Measurements from ENCODE around the gene AK2. TPM values are rescaled to one million over a fixed set of nuclear protein-coding genes. Genes with fewer than 3 reads are reported as not detected.

The AK2 gene
- total and polyA plus RNA-seq, 11 donors, result 101 to 292 (median 137) TPM

- ATAC-seq (no peak), DNase-seq (no peak)
- H3K4me3 ChIP-seq, result no peak overlapping the region
- H3K27ac ChIP-seq, result peak overlapping the region in 1 of 12 donors; percentile 56
- no peaks in the 10 kb centered on the region for H3K27me3 ChIP-seq
- H3K4me1 ChIP-seq, result peaks cover 8 to 37% (median 24%) of the 10 kb centered on the region in 12 donors
- peaks cover 0 to 77% (median 65%) of the 10 kb centered on the region in 9 donors for H3K36me3 ChIP-seq
- H3K9me3 ChIP-seq, result no peaks in the 10 kb centered on the region
- intact Hi-C loops (cut with DNase I), result loop anchor here in 1 of 10 donors (10.0 kb wide), 1 partner anchor 50 kb away; the partner anchor contains the start of gene RNF19B
- 81 to 92% (median 89%) methylated on average over 2 of the region's 2 CpGs for WGBS, 4 donors
- TF ChIP-seq, protein P1, sequence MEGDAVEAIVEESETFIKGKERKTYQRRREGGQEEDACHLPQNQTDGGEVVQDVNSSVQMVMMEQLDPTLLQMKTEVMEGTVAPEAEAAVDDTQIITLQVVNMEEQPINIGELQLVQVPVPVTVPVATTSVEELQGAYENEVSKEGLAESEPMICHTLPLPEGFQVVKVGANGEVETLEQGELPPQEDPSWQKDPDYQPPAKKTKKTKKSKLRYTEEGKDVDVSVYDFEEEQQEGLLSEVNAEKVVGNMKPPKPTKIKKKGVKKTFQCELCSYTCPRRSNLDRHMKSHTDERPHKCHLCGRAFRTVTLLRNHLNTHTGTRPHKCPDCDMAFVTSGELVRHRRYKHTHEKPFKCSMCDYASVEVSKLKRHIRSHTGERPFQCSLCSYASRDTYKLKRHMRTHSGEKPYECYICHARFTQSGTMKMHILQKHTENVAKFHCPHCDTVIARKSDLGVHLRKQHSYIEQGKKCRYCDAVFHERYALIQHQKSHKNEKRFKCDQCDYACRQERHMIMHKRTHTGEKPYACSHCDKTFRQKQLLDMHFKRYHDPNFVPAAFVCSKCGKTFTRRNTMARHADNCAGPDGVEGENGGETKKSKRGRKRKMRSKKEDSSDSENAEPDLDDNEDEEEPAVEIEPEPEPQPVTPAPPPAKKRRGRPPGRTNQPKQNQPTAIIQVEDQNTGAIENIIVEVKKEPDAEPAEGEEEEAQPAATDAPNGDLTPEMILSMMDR (IDR thresholded peaks at IDR 0.05), result no peak
- TF ChIP-seq POLR2A (IDR thresholded peaks at IDR 0.05), result no peak
Observed at GRCh38 chr1:33015216-33015615, 21.5 kb downstream of the AK2 start.

DNA sequence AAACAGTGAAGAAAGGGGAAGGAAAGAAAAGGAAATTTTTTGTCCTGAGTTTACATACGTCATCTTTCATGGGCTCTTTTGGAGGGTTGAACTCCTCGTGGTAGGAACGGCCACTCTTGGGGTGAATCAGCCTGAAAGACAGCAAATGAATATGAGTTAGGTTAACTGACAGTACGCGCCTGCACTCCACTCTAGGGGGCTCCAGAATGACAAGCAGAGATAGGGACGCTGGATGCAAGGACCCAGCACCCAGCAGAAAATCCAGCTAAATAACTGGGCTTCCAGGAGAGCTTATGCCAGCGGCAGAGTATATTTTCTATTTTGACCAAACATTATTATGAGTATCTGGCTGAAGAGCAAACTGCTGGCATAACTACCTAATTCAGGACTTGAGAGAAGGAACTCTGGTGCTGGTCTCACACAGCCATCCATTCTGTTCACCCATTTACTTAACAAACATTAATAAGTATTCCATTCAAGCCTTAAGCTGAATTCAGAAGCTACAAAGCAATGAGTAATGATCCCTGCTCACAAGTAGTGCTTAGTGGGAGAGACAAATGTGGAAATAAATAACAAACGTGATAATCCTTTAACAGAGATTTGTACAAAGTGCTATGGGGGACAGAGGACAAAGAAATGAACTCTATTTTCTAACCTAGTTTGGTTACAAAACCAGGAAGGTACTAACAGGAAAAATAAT is 22.1 kb downstream of the AK2 start:
- Histone ChIP-seq H3K9me3 (no peaks in the 10 kb centered on the region), H3K36me3 (peaks cover 0 to 72% (median 59%) of the 10 kb centered on the region in 9 donors), H3K4me1 (peaks cover 10 to 43% (median 29%) of the 10 kb centered on the region in 12 donors), H3K27ac (peak overlapping the region in 2 of 12 donors; percentile 12 to 56), H3K4me3 (no peak overlapping the region), H3K27me3 (no peaks in the 10 kb centered on the region)
- no peak for TF ChIP-seq POLR2A (IDR thresholded peaks at IDR 0.05)
- TF ChIP-seq, protein P1 (IDR thresholded peaks at IDR 0.05), result no peak
- DNase-seq, result no peak
- intact Hi-C loops (cut with DNase I), result loop anchor here in 3 of 10 donors (5.0 to 10.0 kb wide), 3 partner anchors 50 to 77 kb away; partner anchors contain the start of gene RNF19B (in 2 of the 3)
- ATAC-seq, result no peak
- 84 to 89% (median 86%) methylated on average over 8 of the region's 8 CpGs for WGBS, 4 donors

DNA sequence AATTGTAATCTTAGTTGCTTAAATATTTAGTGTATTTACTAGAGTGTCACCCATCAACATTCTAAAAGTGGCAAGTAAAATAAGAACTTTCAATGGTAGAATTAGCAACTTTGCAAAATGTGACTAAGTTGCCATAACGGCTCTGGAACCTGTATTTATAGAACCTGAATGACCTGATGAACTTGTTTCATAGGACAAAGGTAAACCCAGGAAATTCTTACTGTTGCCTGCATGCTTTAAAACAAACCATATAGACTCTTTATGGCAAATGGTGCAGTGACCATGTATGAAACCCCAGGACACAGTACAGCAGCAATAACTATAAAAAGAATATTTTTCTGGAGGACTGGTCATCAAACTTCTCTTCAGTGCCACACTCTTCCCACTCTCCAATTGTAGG is 22.9 kb downstream of the AK2 start:
- no peaks in the 10 kb centered on the region for H3K9me3 ChIP-seq
- DNase-seq (no peak), ATAC-seq (no peak)
- H3K4me3 ChIP-seq, result no peak overlapping the region
- H3K4me1 ChIP-seq, result peaks cover 10 to 51% (median 37%) of the 10 kb centered on the region in 12 donors
- intact Hi-C loops (cut with DNase I), result loop anchor here in 3 of 10 donors (5.0 to 10.0 kb wide), 3 partner anchors 49 to 76 kb away; partner anchors contain the start of gene RNF19B (in 2 of the 3)
- TF ChIP-seq POLR2A (IDR thresholded peaks at IDR 0.05), result no peak
- TF ChIP-seq, protein P1 (IDR thresholded peaks at IDR 0.05), result no peak
- peaks cover 0 to 71% (median 50%) of the 10 kb centered on the region in 9 donors for H3K36me3 ChIP-seq
- no peaks in the 10 kb centered on the region for H3K27me3 ChIP-seq
- H3K27ac ChIP-seq, result no peak overlapping the region
- 52 to 72% (median 64%) methylated on average over 1 of the region's 1 CpG for WGBS, 4 donors

- Histone ChIP-seq H3K36me3 (peaks cover 0 to 71% (median 47%) of the 10 kb centered on the region in 9 donors), H3K27me3 (no peaks in the 10 kb centered on the region)
- intact Hi-C loops (cut with DNase I), result loop anchor here in 3 of 10 donors (5.0 to 10.0 kb wide), 3 partner anchors 47 to 75 kb away; partner anchors contain the start of gene RNF19B (in 2 of the 3)
Observed at GRCh38 chr1:33012165-33012564, 24.5 kb downstream of the AK2 start.

More at GRCh38 chr1:33012165-33012564, 24.5 kb downstream of the AK2 start:
- Histone ChIP-seq H3K27ac (peak overlapping the region; percentile 51 to 91 (median 82)), H3K4me1 (peaks cover 10 to 67% (median 51%) of the 10 kb centered on the region in 12 donors), H3K4me3 (no peak overlapping the region), H3K9me3 (no peaks in the 10 kb centered on the region)
- no peak for ATAC-seq
- DNase-seq, result no peak
- TF ChIP-seq POLR2A (IDR thresholded peaks at IDR 0.05), result no peak
- TF ChIP-seq, protein P1 (IDR thresholded peaks at IDR 0.05), result no peak
- 50 to 60% (median 53%) methylated on average over 3 of the region's 3 CpGs for WGBS, 4 donors
